Smooth muscle cell (in vitro differentiated cells): ENCODE results near the gene RNF224. TPM values are rescaled to one million over a fixed set of nuclear protein-coding genes. Genes with fewer than 3 reads are reported as not detected.

ENCODE experiments used
- DNase-seq: peaks from one replicate; lab custom pipeline; 2025; ENCODE audit not compliant: unreplicated experiment; lab: John Stamatoyannopoulos, UW
- H2AFZ ChIP-seq: fragments of 200-600 bp; sonication (generic); 2 replicates; pipeline ENCODE4 v1.6.0; 2016; ENCODE audit warnings: antibody characterized with exemption, low read depth, mild to moderate bottlenecking
- H3F3A ChIP-seq: fragments of 200-600 bp; sonication (generic); 2 replicates; pipeline ENCODE4 v1.6.0; 2017; ENCODE audit warnings: antibody characterized with exemption, low read depth
- H3K27ac ChIP-seq: fragments of 200-600 bp; sonication (generic); 2 replicates; pipeline ENCODE4 v1.5.1; 2016; ENCODE audit warnings: low read depth, mild to moderate bottlenecking
- H3K27me3 ChIP-seq: fragments of 200-600 bp; sonication (generic); 2 replicates; pipeline ENCODE4 v1.6.1; 2016; ENCODE audit warnings: low read depth, mild to moderate bottlenecking
- H3K36me3 ChIP-seq: fragments of 200-600 bp; sonication (generic); 2 replicates; pipeline ENCODE4 v1.5.1; 2016; ENCODE audit warnings: low read depth
- H3K4me1 ChIP-seq: fragments of 200-600 bp; sonication (generic); 2 replicates; pipeline ENCODE4 v1.5.1; 2016; ENCODE audit warnings: low read depth
- H3K4me2 ChIP-seq: fragments of 200-600 bp; sonication (generic); 2 replicates; pipeline ENCODE4 v1.6.0; 2016; ENCODE audit warnings: mild to moderate bottlenecking
- H3K4me3 ChIP-seq: fragments of 200-600 bp; sonication (generic); 2 replicates; pipeline ENCODE4 v1.5.1; 2016; ENCODE audit warnings: mild to moderate bottlenecking
- H3K79me2 ChIP-seq: fragments of 200-600 bp; sonication (generic); 2 replicates; pipeline ENCODE4 v1.6.0; 2016; ENCODE audit warnings: low read depth, mild to moderate bottlenecking
- H3K9ac ChIP-seq: fragments of 200-600 bp; sonication (generic); 2 replicates; pipeline ENCODE4 v1.6.0; 2016; ENCODE audit warnings: low read depth
- H3K9me3 ChIP-seq: fragments of 200-600 bp; sonication (generic); replicated peaks from 2 replicates; pipeline ENCODE4 v1.5.1; 2016; ENCODE audit warnings: low read depth
- H4K20me1 ChIP-seq: fragments of 200-600 bp; sonication (generic); 2 replicates; pipeline ENCODE4 v1.6.0; 2016; ENCODE audit warnings: low read depth
- WGBS: methylation state at CpG from one replicate; pipeline ENCODE4 v1.1.7; 2016; ENCODE audit warnings: low lambda C conversion rate; 5-methylcytosine and 5-hydroxymethylcytosine counted together
- polyA plus RNA-seq: library from polyadenylated mRNA; unstranded; fragments of >200 nt; fragmentation: Nextera tagmentation; extraction: Ambion mirVana; gene quantifications from 2 replicates; pipeline ENCODE4 v1.2.1, GENCODE V29; 2016
- total RNA-seq: library from RNA; depleted of rRNA; stranded (reverse); fragments of >200 nt; gene quantifications from 2 replicates; pipeline ENCODE4 v1.2.3, GENCODE V29; 2014
- TF ChIP-seq, protein P1 (sequence below): fragments of 200-600 bp; sonication (generic); IDR thresholded peaks from 2 replicates; pipeline ENCODE4 v1.5.1; 2017; ENCODE audit warnings: borderline replicate concordance, mild to moderate bottlenecking, antibody characterized with exemption; ENCODE audit not compliant: insufficient read depth, poor library complexity, severe bottlenecking

The RNF224 gene
- total and polyA plus RNA-seq, 2 experiments from 2014 or later = not detected

DNA sequence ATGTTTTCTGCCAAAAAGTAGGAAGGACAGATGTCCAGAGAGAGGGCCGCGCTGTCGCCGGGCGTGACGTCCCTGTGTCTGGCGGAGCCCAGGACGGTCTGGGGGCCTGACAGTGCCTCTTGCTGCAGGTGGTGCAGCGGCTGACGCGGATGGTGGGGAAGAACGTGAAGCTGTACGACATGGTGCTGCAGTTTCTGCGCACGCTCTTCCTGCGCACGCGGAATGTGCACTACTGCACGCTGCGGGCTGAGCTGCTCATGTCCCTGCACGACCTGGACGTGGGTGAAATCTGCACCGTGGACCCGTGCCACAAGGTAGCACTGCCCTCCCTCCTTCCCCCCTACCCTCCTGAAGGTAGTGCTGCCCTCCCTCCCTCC is 35.6 kb downstream of the RNF224 start:
- no peak for DNase-seq
- Histone ChIP-seq H3K79me2 (no peaks in the 10 kb centered on the region), H3K27me3 (no peaks in the 10 kb centered on the region), H2AFZ (no peak overlapping the region), H3K36me3 (no peaks in the 10 kb centered on the region), H3K27ac (no peak overlapping the region), H3K9ac (no peak overlapping the region), H3K4me2 (no peak overlapping the region), H3K4me1 (no peaks in the 10 kb centered on the region), H3K4me3 (no peak overlapping the region), H3K9me3 (no peaks in the 10 kb centered on the region), H3F3A (no peaks in the 10 kb centered on the region), H4K20me1 (peaks cover 4% of the 10 kb centered on the region)
- WGBS = 93% methylated on average over 20 of the region's 24 CpGs
- TF ChIP-seq, protein P1, sequence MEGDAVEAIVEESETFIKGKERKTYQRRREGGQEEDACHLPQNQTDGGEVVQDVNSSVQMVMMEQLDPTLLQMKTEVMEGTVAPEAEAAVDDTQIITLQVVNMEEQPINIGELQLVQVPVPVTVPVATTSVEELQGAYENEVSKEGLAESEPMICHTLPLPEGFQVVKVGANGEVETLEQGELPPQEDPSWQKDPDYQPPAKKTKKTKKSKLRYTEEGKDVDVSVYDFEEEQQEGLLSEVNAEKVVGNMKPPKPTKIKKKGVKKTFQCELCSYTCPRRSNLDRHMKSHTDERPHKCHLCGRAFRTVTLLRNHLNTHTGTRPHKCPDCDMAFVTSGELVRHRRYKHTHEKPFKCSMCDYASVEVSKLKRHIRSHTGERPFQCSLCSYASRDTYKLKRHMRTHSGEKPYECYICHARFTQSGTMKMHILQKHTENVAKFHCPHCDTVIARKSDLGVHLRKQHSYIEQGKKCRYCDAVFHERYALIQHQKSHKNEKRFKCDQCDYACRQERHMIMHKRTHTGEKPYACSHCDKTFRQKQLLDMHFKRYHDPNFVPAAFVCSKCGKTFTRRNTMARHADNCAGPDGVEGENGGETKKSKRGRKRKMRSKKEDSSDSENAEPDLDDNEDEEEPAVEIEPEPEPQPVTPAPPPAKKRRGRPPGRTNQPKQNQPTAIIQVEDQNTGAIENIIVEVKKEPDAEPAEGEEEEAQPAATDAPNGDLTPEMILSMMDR = no peak

- Histone ChIP-seq H3F3A (no peaks in the 10 kb centered on the region), H3K9ac (no peak overlapping the region), H3K36me3 (no peaks in the 10 kb centered on the region), H3K27me3 (no peaks in the 10 kb centered on the region), H3K4me2 (no peak overlapping the region), H3K79me2 (no peaks in the 10 kb centered on the region), H3K4me1 (no peaks in the 10 kb centered on the region), H3K4me3 (no peak overlapping the region), H3K9me3 (no peaks in the 10 kb centered on the region), H4K20me1 (peaks cover 4% of the 10 kb centered on the region), H2AFZ (no peak overlapping the region), H3K27ac (no peak overlapping the region)
- no peak for DNase-seq
- 98% methylated on average over 8 of the region's 10 CpGs for WGBS
- TF ChIP-seq, protein P1 = no peak
Measured at GRCh38 chr9:137263506-137263905, 36.2 kb downstream of the RNF224 start.

GRCh38 chr9:137264067-137264466 is 36.8 kb downstream of the RNF224 start:
- no peak overlapping the region for H3K4me3 ChIP-seq
- no peaks in the 10 kb centered on the region for H3K9me3 ChIP-seq
- no peak overlapping the region for H2AFZ ChIP-seq
- no peak overlapping the region for H3K27ac ChIP-seq
- no peaks in the 10 kb centered on the region for H3K27me3 ChIP-seq
- no peak overlapping the region for H3K4me2 ChIP-seq
- no peaks in the 10 kb centered on the region for H3K36me3 ChIP-seq
- 99% methylated on average over 22 of the region's 22 CpGs for WGBS
- H3K4me1 ChIP-seq = no peaks in the 10 kb centered on the region
- peaks cover 4% of the 10 kb centered on the region for H4K20me1 ChIP-seq
- DNase-seq = no peak
- TF ChIP-seq, protein P1 = no peak
- H3K9ac ChIP-seq = no peak overlapping the region
- no peaks in the 10 kb centered on the region for H3K79me2 ChIP-seq
- H3F3A ChIP-seq = no peaks in the 10 kb centered on the region

- 93% methylated on average over 29 of the region's 29 CpGs for WGBS
- H3K9me3 ChIP-seq = no peaks in the 10 kb centered on the region
- no peak overlapping the region for H3K4me2 ChIP-seq
- H3F3A ChIP-seq = no peaks in the 10 kb centered on the region
- no peaks in the 10 kb centered on the region for H3K4me1 ChIP-seq
- TF ChIP-seq, protein P1 = no peak
- no peak overlapping the region for H3K9ac ChIP-seq
- no peak overlapping the region for H3K27ac ChIP-seq
- H3K27me3 ChIP-seq = no peaks in the 10 kb centered on the region
- H2AFZ ChIP-seq = no peak overlapping the region
- no peaks in the 10 kb centered on the region for H3K36me3 ChIP-seq
- no peaks in the 10 kb centered on the region for H3K79me2 ChIP-seq
- DNase-seq = no peak
- peaks cover under 1% of the 10 kb centered on the region for H4K20me1 ChIP-seq
- H3K4me3 ChIP-seq = no peak overlapping the region
Measured at GRCh38 chr9:137265496-137266161, 38.3 kb downstream of the RNF224 start.
